ENCODE results near the gene MEGF11.

- TF ChIP-seq, protein P1, sequence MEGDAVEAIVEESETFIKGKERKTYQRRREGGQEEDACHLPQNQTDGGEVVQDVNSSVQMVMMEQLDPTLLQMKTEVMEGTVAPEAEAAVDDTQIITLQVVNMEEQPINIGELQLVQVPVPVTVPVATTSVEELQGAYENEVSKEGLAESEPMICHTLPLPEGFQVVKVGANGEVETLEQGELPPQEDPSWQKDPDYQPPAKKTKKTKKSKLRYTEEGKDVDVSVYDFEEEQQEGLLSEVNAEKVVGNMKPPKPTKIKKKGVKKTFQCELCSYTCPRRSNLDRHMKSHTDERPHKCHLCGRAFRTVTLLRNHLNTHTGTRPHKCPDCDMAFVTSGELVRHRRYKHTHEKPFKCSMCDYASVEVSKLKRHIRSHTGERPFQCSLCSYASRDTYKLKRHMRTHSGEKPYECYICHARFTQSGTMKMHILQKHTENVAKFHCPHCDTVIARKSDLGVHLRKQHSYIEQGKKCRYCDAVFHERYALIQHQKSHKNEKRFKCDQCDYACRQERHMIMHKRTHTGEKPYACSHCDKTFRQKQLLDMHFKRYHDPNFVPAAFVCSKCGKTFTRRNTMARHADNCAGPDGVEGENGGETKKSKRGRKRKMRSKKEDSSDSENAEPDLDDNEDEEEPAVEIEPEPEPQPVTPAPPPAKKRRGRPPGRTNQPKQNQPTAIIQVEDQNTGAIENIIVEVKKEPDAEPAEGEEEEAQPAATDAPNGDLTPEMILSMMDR (conservative IDR thresholded peaks at IDR 0.05 in 1 of 2, IDR thresholded peaks at IDR 0.05 in 1 of 2; ENCODE audit: low read depth in 1 of 2, low read length in 2 of 2) = no peak
- no peak for TF ChIP-seq EZH2 (IDR thresholded peaks at IDR 0.05; ENCODE audit: low read length, missing control alignments)
Observed at GRCh38 chr15:66017792-66018487, 235.6 kb downstream of the MEGF11 start.
